Stimulated activated CD8-positive, alpha-beta memory T cell treated with anti-CD3 and anti-CD28 coated beads, Interleukin-12 subunit alpha, Interleukin-12 subunit beta, amount 100 ng/mL, for 4 hours (primary cell): ENCODE data around the gene GFAP.

Experiments used
- DNase-seq: peaks from one replicate; pipeline ENCODE4 v3.0.0-alpha.2; 2020; ENCODE audit warnings: low read depth

GFAP gene

GRCh38 chr17:44862278-44862914 lies 52.9 kb downstream of the GFAP start:
- no peak for DNase-seq

DNA sequence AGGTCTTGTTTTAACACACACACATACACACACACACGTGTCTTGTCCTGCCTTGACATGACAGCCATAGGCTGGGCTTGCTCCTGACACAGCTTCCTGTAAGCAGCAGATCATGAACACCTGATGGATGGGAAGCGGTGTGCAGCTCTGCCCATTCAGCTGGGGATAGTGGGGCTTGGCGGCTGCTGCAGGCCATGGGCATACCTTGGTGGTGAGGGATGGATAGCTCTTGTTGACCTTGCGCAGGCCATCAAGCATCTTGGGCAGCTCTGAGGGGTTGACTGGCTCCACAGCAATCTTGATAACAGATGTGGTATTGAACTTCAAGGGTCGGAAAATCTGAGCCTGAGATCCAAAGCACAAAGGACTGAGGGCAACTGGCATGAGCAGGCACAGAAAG lies 55.6 kb downstream of the GFAP start:
- no peak for DNase-seq

DNA sequence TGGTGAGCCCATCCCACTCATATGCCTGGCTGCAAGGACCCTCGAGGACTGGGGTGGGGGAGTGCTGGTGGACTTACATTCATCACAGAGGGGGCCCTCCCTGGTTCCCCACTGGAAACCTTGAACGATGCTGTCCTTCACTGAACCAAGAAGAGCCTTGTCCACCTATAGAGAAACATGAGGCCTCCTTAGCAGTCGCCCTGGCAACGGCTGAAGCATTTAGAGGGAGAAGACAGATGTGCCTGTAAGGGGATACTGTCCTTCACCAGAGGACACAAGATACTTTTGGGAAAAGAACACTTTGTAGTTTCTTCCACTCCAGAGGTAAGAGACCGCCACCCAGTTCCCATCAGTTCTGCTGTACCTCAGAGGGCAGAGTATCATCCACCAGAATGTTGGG lies 61.1 kb downstream of the GFAP start:
- DNase-seq, result no peak
